IMR-90 (cell line): ENCODE results near the gene SCTR. TPM values are rescaled to one million over a fixed set of nuclear protein-coding genes. Genes with fewer than 3 reads are reported as not detected.

Source experiments
- ATAC-seq: fragments of 200-7000 bp; cut with Tn5 transposase; 2 replicates; pipeline ENCODE4 v1.9.1; 2020; ENCODE audit warnings: low read depth, mild to moderate bottlenecking, moderate library complexity
- BruUV-seq: library from RNA; stranded (reverse); fragments of 400-500 nt; replicated peaks from 2 replicates; lab custom pipeline; 2021; lab: Mats Ljungman, UMichigan
- CTCF ChIA-PET: fragments of 300-600 bp; formaldehyde crosslinking; extraction: SDS; loops from one replicate; lab custom pipeline; 2021; ENCODE audit warnings: antibody characterized with exemption; lab: Yijun Ruan, JAX
- POLR2A ChIA-PET: fragments of 300-600 bp; sonication (Branson Sonifier 250); formaldehyde crosslinking; loops from one replicate; lab custom pipeline; 2022; ENCODE audit warnings: antibody characterized with exemption; ENCODE audit not compliant: unreplicated experiment; lab: Charles Lee
- DNase-seq: peaks from one replicate; pipeline ENCODE4 v3.0.0; 2013
- H2AFZ ChIP-seq: replicated peaks from 2 replicates; pipeline ENCODE3; 2013; ENCODE audit warnings: low read length, mild to moderate bottlenecking; ENCODE audit not compliant: poor library complexity
- H2AK5ac ChIP-seq: 2 replicates; pipeline ENCODE4 v1.6.1; 2013; ENCODE audit warnings: low read depth, low read length, inconsistent platforms
- H2AK9ac ChIP-seq: replicated peaks from 2 replicates; pipeline ENCODE3; 2013; ENCODE audit warnings: mild to moderate bottlenecking, low read depth, low read length, moderate library complexity; ENCODE audit not compliant: poor library complexity
- H2BK120ac ChIP-seq: 2 replicates; pipeline ENCODE4 v1.6.1; 2013; ENCODE audit warnings: low read depth, low read length, inconsistent platforms
- H2BK15ac ChIP-seq: 3 replicates; pipeline ENCODE4 v1.6.1; 2013; ENCODE audit warnings: low read depth, low read length, inconsistent platforms
- H2BK20ac ChIP-seq: 2 replicates; pipeline ENCODE4 v1.6.1; 2013; ENCODE audit warnings: low read depth, mild to moderate bottlenecking, inconsistent platforms, low read length, moderate library complexity
- H2BK5ac ChIP-seq: 2 replicates; pipeline ENCODE4 v1.6.1; 2013; ENCODE audit warnings: mild to moderate bottlenecking, low read depth, low read length, inconsistent platforms; ENCODE audit not compliant: poor library complexity, severe bottlenecking
- H3K14ac ChIP-seq: replicated peaks from 2 replicates; pipeline ENCODE4 v1.6.1; 2013; ENCODE audit warnings: low read depth, low read length, inconsistent platforms
- H3K18ac ChIP-seq: 2 replicates; pipeline ENCODE4 v1.6.1; 2013; ENCODE audit warnings: low read depth, low read length, control low read depth
- H3K23ac ChIP-seq: 2 replicates; pipeline ENCODE4 v1.6.1; 2013; ENCODE audit warnings: low read depth, low read length, inconsistent platforms
- H3K27ac ChIP-seq: 2 replicates; pipeline ENCODE4 v1.5.1; 2013; ENCODE audit warnings: mild to moderate bottlenecking, control low read depth, low read length; ENCODE audit not compliant: insufficient read depth
- H3K27me3 ChIP-seq: 2 replicates; pipeline ENCODE4 v1.6.1; 2013; ENCODE audit warnings: low read length; ENCODE audit not compliant: control insufficient read depth, insufficient read depth
- H3K36me3 ChIP-seq: 2 replicates; pipeline ENCODE4 v1.6.1; 2013; ENCODE audit warnings: low read length, mixed read lengths; ENCODE audit not compliant: control insufficient read depth, insufficient read depth
- H3K4ac ChIP-seq: 2 replicates; pipeline ENCODE4 v1.6.1; 2013; ENCODE audit warnings: low read depth, low read length, inconsistent platforms
- H3K4me1 ChIP-seq: 2 replicates; pipeline ENCODE4 v1.6.1; 2013; ENCODE audit warnings: low read length, mixed read lengths; ENCODE audit not compliant: control insufficient read depth, insufficient read depth
- H3K4me2 ChIP-seq: 2 replicates; pipeline ENCODE4 v1.6.1; 2013; ENCODE audit warnings: low read depth, mild to moderate bottlenecking, control low read depth, low read length, moderate library complexity
- H3K4me3 ChIP-seq: 2 replicates; pipeline ENCODE4 v1.5.1; 2013; ENCODE audit warnings: low read depth, mild to moderate bottlenecking, control low read depth, low read length, moderate library complexity; ENCODE audit not compliant: insufficient read depth
- H3K56ac ChIP-seq: 2 replicates; pipeline ENCODE4 v1.6.1; 2013; ENCODE audit warnings: low read length, inconsistent platforms; ENCODE audit not compliant: insufficient read depth; ENCODE audit errors: extremely low read depth
- H3K79me1 ChIP-seq, 2 experiments: 2 replicates each; pipeline ENCODE4 v1.6.1; 2013; ENCODE audit warnings: low read length in 2 of 2, inconsistent platforms in 1 of 2, low read depth in 1 of 2
- H3K9ac ChIP-seq: 2 replicates; pipeline ENCODE4 v1.6.1; 2013; ENCODE audit warnings: low read depth, low read length, control low read depth
- H3K9me1 ChIP-seq: 2 replicates; pipeline ENCODE4 v1.6.1; 2013; ENCODE audit warnings: low read length, inconsistent platforms; ENCODE audit not compliant: insufficient read depth
- H3K9me3 ChIP-seq: 2 replicates; pipeline ENCODE4 v1.6.1; 2013; ENCODE audit warnings: low read length; ENCODE audit not compliant: control insufficient read depth, insufficient read depth
- H4K20me1 ChIP-seq: 2 replicates; pipeline ENCODE4 v1.6.1; 2013; ENCODE audit warnings: low read length, inconsistent platforms; ENCODE audit not compliant: insufficient read depth
- H4K5ac ChIP-seq: 2 replicates; pipeline ENCODE4 v1.6.1; 2013; ENCODE audit warnings: mild to moderate bottlenecking, low read depth, low read length, control low read depth
- H4K8ac ChIP-seq, 2 experiments: 2 replicates each; pipeline ENCODE4 v1.6.1; 2013; ENCODE audit warnings: low read depth in 2 of 2, low read length in 2 of 2, control low read depth in 1 of 2, inconsistent platforms in 1 of 2
- H4K91ac ChIP-seq: 2 replicates; pipeline ENCODE4 v1.6.1; 2013; ENCODE audit warnings: low read depth, low read length, inconsistent platforms; ENCODE audit not compliant: insufficient read depth
- BHLHE40 ChIP-seq: fragments of 150-350 bp; IDR thresholded peaks from 2 replicates; pipeline ENCODE4 v1.6.1; 2016; ENCODE audit warnings: mild to moderate bottlenecking, low read depth, low read length
- CHD1 ChIP-seq: IDR thresholded peaks from 2 replicates; pipeline ENCODE4 v1.6.1; 2012; ENCODE audit warnings: low read depth, low read length, improper control_type of control experiment
- NFE2L2 ChIP-seq: fragments of 150-350 bp; IDR thresholded peaks from 2 replicates; pipeline ENCODE4 v1.6.1; 2016; ENCODE audit warnings: low read depth, mild to moderate bottlenecking, low read length
- POLR2A ChIP-seq: IDR thresholded peaks from 2 replicates; pipeline ENCODE4 v1.6.1; 2012; ENCODE audit warnings: mild to moderate bottlenecking, low read depth, low read length
- RAD21 ChIP-seq: IDR thresholded peaks from 2 replicates; pipeline ENCODE4 v1.6.1; 2012; ENCODE audit warnings: low read length, improper control_type of control experiment
- RCOR1 ChIP-seq: IDR thresholded peaks from 2 replicates; pipeline ENCODE4 v1.6.1; 2012; ENCODE audit warnings: mild to moderate bottlenecking, low read length, improper control_type of control experiment; ENCODE audit not compliant: insufficient replicate concordance
- WGBS, 2 experiments: methylation state at CpG; one replicate each; pipeline versions ENCODE4 v1.1.5 to v1.1.7; 2013; ENCODE audit warnings: missing lambda C conversion rate in 2 of 2; ENCODE audit not compliant: insufficient read length in 1 of 2; ENCODE audit errors: extremely low coverage in 2 of 2; 5-methylcytosine and 5-hydroxymethylcytosine counted together
- dilution Hi-C: fragments of 300-500 bp; cut with HindIII; formaldehyde crosslinking; loops from one replicate; pipeline ENCODE4 v1.14.3; 2018; ENCODE audit warnings: low sequenced_read_pairs; ENCODE audit not compliant: unreplicated experiment
- in situ Hi-C: fragments of 300-500 bp; cut with MboI; formaldehyde crosslinking; loops from 3 replicates; pipeline ENCODE4 v1.14.3; 2019; ENCODE audit warnings: low sequenced_read_pairs, inconsistent platforms, mixed read lengths
- intact Hi-C: fragments of 100-400 bp; cut with micrococcal nuclease; formaldehyde crosslinking; loops from 2 replicates; pipeline ENCODE4 v1.10.0; 2022
- polyA plus RNA-seq, 3 experiments: library from polyadenylated mRNA; depleted of rRNA; stranded (reverse); fragments of >200 nt; gene quantifications; 2 replicates each; pipeline ENCODE4 v1.2.3, GENCODE V29; 2012; ENCODE audit warnings: low replicate concordance in 1 of 3
- total RNA-seq: library from RNA; depleted of rRNA; stranded (reverse); fragments of >200 nt; gene quantifications from 2 replicates; pipeline ENCODE4 v1.2.3, GENCODE V29; 2012
- TF ChIP-seq, protein P1 (sequence below): conservative IDR thresholded peaks from 2 replicates; pipeline ENCODE4 v1.5.1; 2012; ENCODE audit warnings: mild to moderate bottlenecking, low read depth, low read length, improper control_type of control experiment
- TF ChIP-seq, protein P2 (sequence below): fragments of 150-350 bp; IDR thresholded peaks from 2 replicates; pipeline ENCODE4 v1.6.1; 2017; ENCODE audit warnings: mild to moderate bottlenecking, antibody characterized with exemption, low read length, low read depth

The SCTR gene
- total and polyA plus RNA-seq, 2 of the 4 experiments (the other 2 are of a cell fraction): not detected

DNA sequence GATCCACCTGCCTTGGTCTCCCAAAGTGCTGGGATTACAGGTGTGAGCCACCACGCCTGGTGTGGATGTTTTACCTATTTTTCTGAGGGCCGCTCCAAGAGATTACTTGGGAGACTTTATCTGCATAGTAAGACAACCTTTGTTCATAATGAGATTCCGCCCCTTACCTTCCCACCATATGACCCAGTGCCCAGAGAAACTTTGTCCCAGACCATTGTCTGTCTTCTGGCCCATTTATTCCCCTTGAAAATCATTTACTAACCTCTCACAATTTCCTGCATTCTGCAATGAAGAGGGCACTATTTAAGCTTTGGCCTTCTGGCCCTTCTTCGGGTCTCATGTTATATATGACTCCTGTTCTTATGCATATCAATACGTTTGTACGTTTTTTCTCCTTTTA is 106.4 kb downstream of the SCTR start:
- H3K79me1 ChIP-seq: no peaks in the 10 kb centered on the region
- DNase-seq (no peak), ATAC-seq (no peak)
- POLR2A ChIA-PET: no interaction called here
- H3K4me2 ChIP-seq: no peak overlapping the region
- H2AK9ac ChIP-seq: no peak overlapping the region
- no peak overlapping the region for H2BK15ac ChIP-seq
- no peak overlapping the region for H2AFZ ChIP-seq
- no peak overlapping the region for H2BK120ac ChIP-seq
- CTCF ChIA-PET: no interaction called here
- H3K4me3 ChIP-seq: no peak overlapping the region
- no peak overlapping the region for H3K18ac ChIP-seq
- WGBS, 2 experiments: no CpG with 5 or more reads among the region's 6 CpGs
- TF ChIP-seq, protein P1, sequence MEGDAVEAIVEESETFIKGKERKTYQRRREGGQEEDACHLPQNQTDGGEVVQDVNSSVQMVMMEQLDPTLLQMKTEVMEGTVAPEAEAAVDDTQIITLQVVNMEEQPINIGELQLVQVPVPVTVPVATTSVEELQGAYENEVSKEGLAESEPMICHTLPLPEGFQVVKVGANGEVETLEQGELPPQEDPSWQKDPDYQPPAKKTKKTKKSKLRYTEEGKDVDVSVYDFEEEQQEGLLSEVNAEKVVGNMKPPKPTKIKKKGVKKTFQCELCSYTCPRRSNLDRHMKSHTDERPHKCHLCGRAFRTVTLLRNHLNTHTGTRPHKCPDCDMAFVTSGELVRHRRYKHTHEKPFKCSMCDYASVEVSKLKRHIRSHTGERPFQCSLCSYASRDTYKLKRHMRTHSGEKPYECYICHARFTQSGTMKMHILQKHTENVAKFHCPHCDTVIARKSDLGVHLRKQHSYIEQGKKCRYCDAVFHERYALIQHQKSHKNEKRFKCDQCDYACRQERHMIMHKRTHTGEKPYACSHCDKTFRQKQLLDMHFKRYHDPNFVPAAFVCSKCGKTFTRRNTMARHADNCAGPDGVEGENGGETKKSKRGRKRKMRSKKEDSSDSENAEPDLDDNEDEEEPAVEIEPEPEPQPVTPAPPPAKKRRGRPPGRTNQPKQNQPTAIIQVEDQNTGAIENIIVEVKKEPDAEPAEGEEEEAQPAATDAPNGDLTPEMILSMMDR: no peak
- TF ChIP-seq, protein P2, sequence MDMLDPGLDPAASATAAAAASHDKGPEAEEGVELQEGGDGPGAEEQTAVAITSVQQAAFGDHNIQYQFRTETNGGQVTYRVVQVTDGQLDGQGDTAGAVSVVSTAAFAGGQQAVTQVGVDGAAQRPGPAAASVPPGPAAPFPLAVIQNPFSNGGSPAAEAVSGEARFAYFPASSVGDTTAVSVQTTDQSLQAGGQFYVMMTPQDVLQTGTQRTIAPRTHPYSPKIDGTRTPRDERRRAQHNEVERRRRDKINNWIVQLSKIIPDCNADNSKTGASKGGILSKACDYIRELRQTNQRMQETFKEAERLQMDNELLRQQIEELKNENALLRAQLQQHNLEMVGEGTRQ: no peak
- TF ChIP-seq NFE2L2 (no peak), BHLHE40 (no peak), CHD1 (no peak), POLR2A (no peak), RCOR1 (no peak), RAD21 (no peak)
- no peaks in the 10 kb centered on the region for H3K4me1 ChIP-seq
- intact Hi-C loops: no loop called here
- no peak overlapping the region for H3K23ac ChIP-seq
- H2BK5ac ChIP-seq: no peak overlapping the region
- no peak overlapping the region for H3K56ac ChIP-seq
- H4K8ac ChIP-seq: no peak overlapping the region
- no peak overlapping the region for H2AK5ac ChIP-seq
- H3K9me1 ChIP-seq: no peaks in the 10 kb centered on the region
- no peak overlapping the region for H4K91ac ChIP-seq
- H4K20me1 ChIP-seq: no peaks in the 10 kb centered on the region
- H3K27me3 ChIP-seq: peaks cover 2% of the 10 kb centered on the region
- BruUV-seq: no TSS peak
- no peak overlapping the region for H4K5ac ChIP-seq
- H2BK20ac ChIP-seq: no peak overlapping the region
- H3K9ac ChIP-seq: no peak overlapping the region
- H3K27ac ChIP-seq: no peak overlapping the region
- H3K9me3 ChIP-seq: no peaks in the 10 kb centered on the region
- no peaks in the 10 kb centered on the region for H3K36me3 ChIP-seq
- H3K4ac ChIP-seq: no peak overlapping the region
- in situ Hi-C loops: loop anchor here (5.0 kb wide), 1 partner anchor 49 kb away; no protein-coding TSS in a partner anchor
- dilution Hi-C loops: no loop called here
- H3K14ac ChIP-seq: no peak overlapping the region
